Activated T-cell treated with anti-CD3 and anti-CD28 coated beads, Interleukin-2, amount 50 U/mL, for 4 hours (primary cell): Measurements from ENCODE around the gene USP34. TPM values are rescaled to one million over a fixed set of nuclear protein-coding genes. Genes with fewer than 3 reads are reported as not detected.
A peak's percentile ranks its signal among the peaks of the same experiment; 100 is the strongest.

ENCODE experiments used
- ATAC-seq, 2 donors: fragments of 200-7000 bp; cut with Tn5 transposase; one replicate each; pipeline ENCODE4 v1.10.0; 2021
- DNase-seq: peaks from one replicate; pipeline ENCODE4 v3.0.0-alpha.2; 2020
- H3K27me3 Mint-ChIP-seq: one replicate; pipeline ENCODE4 v1.8.0; 2021; ENCODE audit warnings: low read depth, mixed read lengths
- H3K36me3 Mint-ChIP-seq: one replicate; pipeline ENCODE4 v1.8.0; 2022; ENCODE audit warnings: mixed read lengths; ENCODE audit not compliant: insufficient read depth
- H3K4me1 Mint-ChIP-seq: one replicate; pipeline ENCODE4 v1.8.0; 2021; ENCODE audit warnings: low read depth, mixed read lengths
- H3K4me3 Mint-ChIP-seq: one replicate; pipeline ENCODE4 v1.8.0; 2021; ENCODE audit warnings: mild to moderate bottlenecking, moderate library complexity, mixed read lengths
- H3K9me3 Mint-ChIP-seq: one replicate; pipeline ENCODE4 v1.8.0; 2021; ENCODE audit warnings: mixed read lengths
- total RNA-seq, 3 donors: library from RNA; stranded (reverse); gene quantifications; one replicate each; pipeline ENCODE4 v1.2.1, GENCODE V29; 2021

USP34 gene
- total RNA-seq, 3 donors from 2014 or later: 57.0 to 58.1 (median 58.1) TPM

GRCh38 chr2:61184263-61184662 lies 286.6 kb downstream of the USP34 start:
- peaks cover 57% of the 10 kb centered on the region for H3K36me3 Mint-ChIP-seq
- H3K27me3 Mint-ChIP-seq: no peaks in the 10 kb centered on the region
- DNase-seq: no peak
- peaks cover 42% of the 10 kb centered on the region for H3K4me1 Mint-ChIP-seq
- no peak for ATAC-seq
- H3K4me3 Mint-ChIP-seq: no peak overlapping the region
- no peaks in the 10 kb centered on the region for H3K9me3 Mint-ChIP-seq

GRCh38 chr2:61183795-61184194 lies 287.1 kb downstream of the USP34 start:
- peaks cover 46% of the 10 kb centered on the region for H3K4me1 Mint-ChIP-seq
- H3K9me3 Mint-ChIP-seq: no peaks in the 10 kb centered on the region
- peaks cover 57% of the 10 kb centered on the region for H3K36me3 Mint-ChIP-seq
- no peaks in the 10 kb centered on the region for H3K27me3 Mint-ChIP-seq
- no peak overlapping the region for H3K4me3 Mint-ChIP-seq
- ATAC-seq (no peak), DNase-seq (no peak)

GRCh38 chr2:61182059-61182383 lies 288.9 kb downstream of the USP34 start:
- peaks cover 48% of the 10 kb centered on the region for H3K36me3 Mint-ChIP-seq

GRCh38 chr2:61181382-61182058 lies 289.4 kb downstream of the USP34 start:
- Mint-ChIP-seq H3K9me3 (no peaks in the 10 kb centered on the region), H3K4me3 (peak overlapping the region; percentile 39), H3K36me3 (peaks cover 45% of the 10 kb centered on the region), H3K4me1 (peaks cover 57% of the 10 kb centered on the region), H3K27me3 (no peaks in the 10 kb centered on the region)
- DNase-seq (no peak), ATAC-seq (no peak)

More at GRCh38 chr2:61182059-61182383, 288.9 kb downstream of the USP34 start:
- DNase-seq: no peak
- H3K4me3 Mint-ChIP-seq: no peak overlapping the region
- no peaks in the 10 kb centered on the region for H3K27me3 Mint-ChIP-seq
- H3K9me3 Mint-ChIP-seq: no peaks in the 10 kb centered on the region
- no peak for ATAC-seq
- H3K4me1 Mint-ChIP-seq: peaks cover 54% of the 10 kb centered on the region

GRCh38 chr2:61180686-61181085 lies 290.2 kb downstream of the USP34 start:
- no peaks in the 10 kb centered on the region for H3K27me3 Mint-ChIP-seq
- peak overlapping the region; percentile 90 for H3K4me3 Mint-ChIP-seq
- peaks cover 42% of the 10 kb centered on the region for H3K36me3 Mint-ChIP-seq
- H3K9me3 Mint-ChIP-seq: no peaks in the 10 kb centered on the region
- DNase-seq: no peak
- ATAC-seq: no peak
- peaks cover 61% of the 10 kb centered on the region for H3K4me1 Mint-ChIP-seq

- Mint-ChIP-seq H3K9me3 (no peaks in the 10 kb centered on the region), H3K36me3 (peaks cover 35% of the 10 kb centered on the region), H3K4me1 (peaks cover 58% of the 10 kb centered on the region), H3K27me3 (no peaks in the 10 kb centered on the region), H3K4me3 (peak overlapping the region; percentile 90)
- ATAC-seq: no peak
- no peak for DNase-seq
Observed at GRCh38 chr2:61179701-61180639, 290.9 kb downstream of the USP34 start.

- DNase-seq (no peak), ATAC-seq (no peak)
- no peaks in the 10 kb centered on the region for H3K9me3 Mint-ChIP-seq
- peaks cover 58% of the 10 kb centered on the region for H3K4me1 Mint-ChIP-seq
- peak overlapping the region; percentile 90 for H3K4me3 Mint-ChIP-seq
- H3K36me3 Mint-ChIP-seq: peaks cover 28% of the 10 kb centered on the region
- no peaks in the 10 kb centered on the region for H3K27me3 Mint-ChIP-seq
Observed at GRCh38 chr2:61178603-61179545, 292.0 kb downstream of the USP34 start.

GRCh38 chr2:61177727-61178549 lies 292.9 kb downstream of the USP34 start:
- H3K36me3 Mint-ChIP-seq: peaks cover 19% of the 10 kb centered on the region
- H3K27me3 Mint-ChIP-seq: no peaks in the 10 kb centered on the region
- ATAC-seq (peak; percentile 23 to 35), DNase-seq (peak; percentile 33)
- H3K4me3 Mint-ChIP-seq: peak overlapping the region; percentile 90
- H3K9me3 Mint-ChIP-seq: no peaks in the 10 kb centered on the region
- peaks cover 54% of the 10 kb centered on the region for H3K4me1 Mint-ChIP-seq

GRCh38 chr2:61176755-61177726 lies 293.8 kb downstream of the USP34 start:
- H3K36me3 Mint-ChIP-seq: peaks cover 13% of the 10 kb centered on the region
- H3K4me1 Mint-ChIP-seq: peaks cover 47% of the 10 kb centered on the region
- ATAC-seq: peak; percentile 87 to 90

GRCh38 chr2:61175036-61175435 lies 295.9 kb downstream of the USP34 start:
- H3K27me3 Mint-ChIP-seq: no peaks in the 10 kb centered on the region
- ATAC-seq: no peak
- H3K4me1 Mint-ChIP-seq: peaks cover 27% of the 10 kb centered on the region
- peaks cover 3% of the 10 kb centered on the region for H3K36me3 Mint-ChIP-seq
- no peak for DNase-seq
- H3K9me3 Mint-ChIP-seq: no peaks in the 10 kb centered on the region
- H3K4me3 Mint-ChIP-seq: no peak overlapping the region

More at GRCh38 chr2:61176755-61177726, 293.8 kb downstream of the USP34 start:
- peak overlapping the region; percentile 90 for H3K4me3 Mint-ChIP-seq
- peak; percentile 92 for DNase-seq
- no peaks in the 10 kb centered on the region for H3K9me3 Mint-ChIP-seq
- no peaks in the 10 kb centered on the region for H3K27me3 Mint-ChIP-seq

GRCh38 chr2:61173116-61173515 lies 297.8 kb downstream of the USP34 start:
- Mint-ChIP-seq H3K9me3 (no peaks in the 10 kb centered on the region), H3K4me1 (peaks cover 8% of the 10 kb centered on the region), H3K27me3 (no peaks in the 10 kb centered on the region), H3K36me3 (no peaks in the 10 kb centered on the region), H3K4me3 (no peak overlapping the region)
- ATAC-seq (no peak), DNase-seq (no peak)

- Mint-ChIP-seq H3K4me3 (no peak overlapping the region), H3K9me3 (no peaks in the 10 kb centered on the region), H3K36me3 (no peaks in the 10 kb centered on the region), H3K27me3 (no peaks in the 10 kb centered on the region), H3K4me1 (peaks cover 8% of the 10 kb centered on the region)
- ATAC-seq (no peak), DNase-seq (no peak)
Observed at GRCh38 chr2:61172671-61173070, 298.2 kb downstream of the USP34 start.
